Endometrial microvascular endothelial cells (primary cell): ENCODE data around the gene EPC2. TPM values are rescaled to one million over a fixed set of nuclear protein-coding genes. Genes with fewer than 3 reads are reported as not detected.

Source experiments
- in situ Hi-C: cut with HindIII; loops from 2 replicates; pipeline ENCODE4 v1.10.0; 2017; ENCODE audit warnings: low sequenced_read_pairs, low pct_unique_long_range_greater_than_20kb; ENCODE audit errors: inconsistent ontology term
- total RNA-seq: library from RNA; depleted of rRNA; stranded (reverse); fragments of >200 nt; gene quantifications from one replicate; pipeline ENCODE4 v1.2.3, GENCODE V29; 2015; ENCODE audit errors: inconsistent ontology term

Gene EPC2
- total RNA-seq, 1 donor from 2014 or later, result 10.1 TPM

- in situ Hi-C loops, result no loop called here
These were observed 59.7 kb downstream of the EPC2 start for GRCh38 chr2:148704247-148704646.

- in situ Hi-C loops, result loop anchor here (10.0 kb wide), 1 partner anchor 98 kb away; no protein-coding TSS in a partner anchor
These were observed 71.9 kb downstream of the EPC2 start for GRCh38 chr2:148716378-148716920.

- in situ Hi-C loops, result loop anchor here (10.0 kb wide), 1 partner anchor 97 kb away; no protein-coding TSS in a partner anchor
These were observed 73.5 kb downstream of the EPC2 start for GRCh38 chr2:148718039-148718438.

GRCh38 chr2:148719195-148719749, 74.7 kb downstream of the EPC2 start:
- in situ Hi-C loops, result loop anchor here (10.0 kb wide), 1 partner anchor 96 kb away; no protein-coding TSS in a partner anchor

- in situ Hi-C loops, result loop anchor here (10.0 kb wide), 1 partner anchor 95 kb away; no protein-coding TSS in a partner anchor
These were observed 75.4 kb downstream of the EPC2 start for GRCh38 chr2:148719941-148720436.

GRCh38 chr2:148720501-148721001, 76.0 kb downstream of the EPC2 start:
- in situ Hi-C loops, result no loop called here

- in situ Hi-C loops, result no loop called here
These were observed 77.0 kb downstream of the EPC2 start for GRCh38 chr2:148721520-148721931.

GRCh38 chr2:148721991-148722777, 77.6 kb downstream of the EPC2 start:
- in situ Hi-C loops, result no loop called here

- in situ Hi-C loops, result no loop called here
These were observed 81.0 kb downstream of the EPC2 start for GRCh38 chr2:148725564-148725963.

GRCh38 chr2:148726228-148726627, 81.7 kb downstream of the EPC2 start:
- in situ Hi-C loops, result no loop called here

- in situ Hi-C loops, result no loop called here
These were observed 85.5 kb downstream of the EPC2 start for GRCh38 chr2:148730085-148730484.

GRCh38 chr2:148737742-148738141, 93.2 kb downstream of the EPC2 start:
- in situ Hi-C loops, result no loop called here

GRCh38 chr2:148739454-148740105, 95.0 kb downstream of the EPC2 start:
- in situ Hi-C loops, result no loop called here

GRCh38 chr2:148742373-148742772, 97.8 kb downstream of the EPC2 start:
- in situ Hi-C loops, result no loop called here

- in situ Hi-C loops, result no loop called here
These were observed 100.8 kb downstream of the EPC2 start for GRCh38 chr2:148745151-148745851.

- in situ Hi-C loops, result no loop called here
These were observed 102.4 kb downstream of the EPC2 start for GRCh38 chr2:148746973-148747372.

GRCh38 chr2:148751907-148752306, 107.4 kb downstream of the EPC2 start:
- in situ Hi-C loops, result no loop called here

GRCh38 chr2:148752977-148753376, 108.4 kb downstream of the EPC2 start:
- in situ Hi-C loops, result no loop called here

- in situ Hi-C loops, result no loop called here
These were observed 110.3 kb downstream of the EPC2 start for GRCh38 chr2:148754864-148755263.
